GM12872 (cell line): ENCODE data around the gene ACP1.

Experiments used
- TF ChIP-seq, protein P1 (sequence below): IDR thresholded peaks from 3 replicates; pipeline ENCODE4 v1.5.1; 2011; ENCODE audit warnings: low read depth, mild to moderate bottlenecking, low read length, moderate library complexity; ENCODE audit not compliant: insufficient read depth

Gene ACP1

DNA sequence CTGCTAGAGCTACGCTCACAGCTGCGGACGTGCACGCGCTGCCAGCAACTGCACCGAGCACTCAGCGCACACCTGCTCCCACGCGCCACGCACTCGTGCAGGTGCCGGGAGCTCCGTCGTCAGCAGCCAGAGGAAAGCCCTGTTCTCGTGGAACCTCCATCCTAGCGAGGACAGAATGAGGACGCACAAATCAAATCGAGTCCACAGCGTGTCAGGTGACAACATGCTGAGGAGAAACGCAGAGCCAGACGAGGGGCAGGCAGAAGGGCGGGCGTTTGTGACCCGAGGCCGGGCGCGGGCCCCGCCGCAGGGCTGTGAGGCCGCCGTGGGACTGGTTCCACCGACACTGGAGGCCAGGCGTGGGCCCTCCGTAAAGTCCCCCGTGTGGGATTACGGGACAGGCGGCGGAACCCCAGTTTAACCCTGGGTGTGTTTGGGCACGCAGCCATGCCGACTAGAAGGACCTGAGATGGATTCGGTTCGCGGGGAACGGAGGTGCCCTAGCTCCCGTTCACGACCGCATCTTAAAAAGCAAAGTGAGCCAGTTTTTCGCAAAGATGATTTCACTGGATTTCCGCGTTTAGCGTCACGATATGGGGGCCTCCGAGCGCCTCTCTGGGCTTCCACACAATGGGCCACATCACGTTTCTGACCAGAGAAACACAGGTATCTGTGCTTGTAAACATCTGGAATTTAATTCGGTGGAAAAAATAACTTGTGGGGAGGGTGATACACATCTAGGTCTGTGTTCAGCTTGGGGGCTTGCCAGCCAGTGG is 50.0 kb downstream of the ACP1 start:
- TF ChIP-seq, protein P1, sequence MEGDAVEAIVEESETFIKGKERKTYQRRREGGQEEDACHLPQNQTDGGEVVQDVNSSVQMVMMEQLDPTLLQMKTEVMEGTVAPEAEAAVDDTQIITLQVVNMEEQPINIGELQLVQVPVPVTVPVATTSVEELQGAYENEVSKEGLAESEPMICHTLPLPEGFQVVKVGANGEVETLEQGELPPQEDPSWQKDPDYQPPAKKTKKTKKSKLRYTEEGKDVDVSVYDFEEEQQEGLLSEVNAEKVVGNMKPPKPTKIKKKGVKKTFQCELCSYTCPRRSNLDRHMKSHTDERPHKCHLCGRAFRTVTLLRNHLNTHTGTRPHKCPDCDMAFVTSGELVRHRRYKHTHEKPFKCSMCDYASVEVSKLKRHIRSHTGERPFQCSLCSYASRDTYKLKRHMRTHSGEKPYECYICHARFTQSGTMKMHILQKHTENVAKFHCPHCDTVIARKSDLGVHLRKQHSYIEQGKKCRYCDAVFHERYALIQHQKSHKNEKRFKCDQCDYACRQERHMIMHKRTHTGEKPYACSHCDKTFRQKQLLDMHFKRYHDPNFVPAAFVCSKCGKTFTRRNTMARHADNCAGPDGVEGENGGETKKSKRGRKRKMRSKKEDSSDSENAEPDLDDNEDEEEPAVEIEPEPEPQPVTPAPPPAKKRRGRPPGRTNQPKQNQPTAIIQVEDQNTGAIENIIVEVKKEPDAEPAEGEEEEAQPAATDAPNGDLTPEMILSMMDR: no peak

DNA sequence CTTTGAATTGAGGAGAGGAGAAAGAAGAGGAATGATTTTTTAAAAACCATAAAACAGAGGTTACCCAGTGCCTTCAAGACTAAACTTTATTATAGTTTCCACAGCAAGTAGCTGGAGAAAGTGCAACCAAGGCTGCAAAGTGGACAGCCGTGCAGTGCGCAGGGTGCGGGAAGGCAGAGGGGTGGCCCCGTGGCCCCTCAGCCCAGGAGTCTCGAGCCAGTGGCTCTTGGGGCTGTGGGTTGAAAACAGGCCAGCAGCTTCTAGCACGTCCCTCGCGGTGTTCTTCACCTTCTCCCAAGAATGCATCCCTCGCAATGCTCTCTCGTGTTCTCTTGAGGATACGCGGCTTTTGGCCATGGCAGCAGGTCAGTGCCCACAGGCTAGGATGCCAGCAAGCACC is 51.6 kb downstream of the ACP1 start:
- TF ChIP-seq, protein P1: no peak

DNA sequence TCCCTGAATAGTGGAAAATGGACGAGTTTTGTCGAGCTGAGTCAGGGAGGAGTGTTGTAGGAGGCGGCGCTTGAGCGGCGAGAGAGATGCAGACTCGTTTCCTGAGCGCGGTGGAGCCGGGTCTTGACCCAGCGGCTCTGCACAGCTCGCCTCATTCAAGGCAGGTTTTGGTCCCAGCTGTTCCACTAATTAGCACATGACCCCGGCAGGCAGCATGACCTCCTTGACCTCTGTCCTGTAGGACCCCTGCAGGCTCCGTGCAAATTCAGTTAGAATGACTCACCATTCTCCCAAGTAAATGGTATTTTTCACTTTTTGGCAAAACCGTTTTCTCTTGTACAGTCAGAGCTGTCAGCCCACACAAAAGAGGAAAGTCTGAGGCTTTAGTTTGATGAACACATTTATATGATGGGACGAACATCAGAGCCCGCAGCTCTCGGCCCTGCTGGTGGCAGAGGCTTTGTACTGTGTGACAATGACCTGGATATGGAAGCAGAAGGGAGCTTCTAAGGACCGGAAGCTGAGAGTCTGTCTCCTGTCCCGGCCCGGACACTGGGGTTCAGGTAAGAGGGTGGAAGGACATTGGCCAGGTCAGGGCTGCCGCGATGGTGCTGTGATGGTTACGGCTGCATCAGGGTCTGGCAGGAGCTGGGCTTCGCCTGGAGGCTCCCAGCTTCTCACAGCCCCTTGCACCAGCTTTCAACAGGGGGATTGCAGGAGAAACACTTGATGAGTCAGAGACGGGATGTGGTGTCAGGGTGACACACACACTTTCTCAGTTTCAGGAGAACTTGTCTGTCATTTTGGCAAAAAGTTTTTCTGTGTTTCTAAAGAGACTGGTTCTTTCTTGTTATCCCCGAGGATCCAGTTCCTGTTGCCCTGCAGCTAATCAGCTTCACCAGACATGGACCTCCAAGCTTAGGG is 53.0 kb downstream of the ACP1 start:
- TF ChIP-seq, protein P1: no peak

DNA sequence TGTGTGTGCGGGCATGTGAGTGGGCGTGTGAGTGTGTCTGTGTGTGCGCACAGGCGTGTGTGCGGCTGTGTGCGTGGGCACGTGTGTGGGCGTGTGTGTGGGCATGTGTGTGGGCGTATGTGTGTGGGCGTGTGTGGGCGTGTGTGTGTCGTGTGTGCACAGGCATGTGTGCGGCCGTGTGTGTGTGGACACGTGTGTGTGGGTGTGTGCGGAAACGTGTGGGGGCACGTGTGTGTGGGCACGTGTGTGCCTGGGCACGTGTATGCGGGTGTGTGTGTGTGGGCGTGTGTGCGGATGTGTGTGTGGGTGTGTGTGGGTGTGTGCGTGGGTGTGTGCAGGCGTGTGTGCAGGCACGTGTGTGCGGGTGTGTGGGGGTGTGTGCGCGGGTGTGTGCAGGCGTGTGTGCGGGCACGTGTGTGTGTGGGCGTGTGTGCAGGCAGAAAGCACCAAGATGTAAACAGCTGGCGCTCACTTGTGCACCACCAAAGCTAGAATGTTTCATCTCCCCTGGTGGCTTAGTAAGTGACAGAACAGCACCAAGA is 54.4 kb downstream of the ACP1 start:
- TF ChIP-seq, protein P1: no peak

DNA sequence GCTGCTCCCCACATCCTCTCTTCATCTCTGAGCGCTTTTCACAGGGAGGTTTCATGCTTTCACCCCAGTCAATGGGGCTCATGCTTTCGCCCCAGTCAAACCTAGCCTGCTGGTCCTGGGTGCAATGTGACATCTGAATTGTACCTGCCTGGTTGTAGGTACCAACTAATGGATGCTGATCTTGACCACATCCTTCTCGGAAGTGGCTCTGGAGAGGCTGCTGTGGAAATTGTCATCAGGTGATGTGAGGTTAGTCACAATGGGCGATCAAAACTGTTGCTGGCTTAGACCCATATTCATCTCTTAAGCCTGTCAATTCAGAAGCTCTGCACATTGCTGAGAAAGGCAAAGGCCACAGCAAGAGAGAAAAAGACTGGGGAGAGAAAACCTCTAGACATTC is 55.8 kb downstream of the ACP1 start:
- TF ChIP-seq, protein P1: no peak

DNA sequence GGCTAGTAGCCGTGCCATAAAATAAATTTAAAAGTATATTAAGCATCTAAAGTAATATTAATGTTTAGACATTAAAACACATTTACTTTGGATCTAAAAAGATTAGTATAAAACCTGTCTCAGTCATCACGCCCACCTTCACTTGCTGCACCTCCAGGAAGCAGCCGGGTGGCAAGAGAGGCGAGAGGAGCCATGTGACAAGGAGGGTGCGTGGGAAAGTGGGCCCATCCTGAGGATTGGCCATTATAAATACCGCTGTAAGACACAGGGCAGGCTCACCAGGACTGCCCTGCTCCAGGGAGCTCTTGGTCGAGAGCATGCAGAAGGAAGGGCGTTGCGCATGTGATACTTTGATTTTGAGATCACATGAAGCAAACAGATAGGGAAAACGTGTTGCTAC is 57.6 kb downstream of the ACP1 start:
- TF ChIP-seq, protein P1: no peak

DNA sequence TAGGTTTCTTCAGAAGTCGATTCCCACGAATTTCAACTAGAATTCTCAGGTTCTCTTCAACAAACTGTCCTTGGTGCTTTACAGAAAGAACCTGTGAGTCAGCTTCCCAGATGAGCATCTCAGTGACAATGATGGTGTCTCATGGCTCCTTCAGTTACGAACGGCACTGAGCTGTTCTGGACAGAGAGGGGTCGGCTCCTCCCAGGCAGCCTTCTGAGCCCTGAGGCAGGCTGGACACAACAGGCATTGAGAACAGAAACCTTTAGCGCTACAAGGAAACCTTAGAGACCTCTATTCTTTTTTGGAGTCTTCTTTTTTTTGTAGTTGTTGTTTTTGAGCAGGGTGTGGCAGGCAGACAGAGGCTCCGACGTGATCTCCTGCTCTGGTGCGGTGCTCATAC is 58.3 kb downstream of the ACP1 start:
- TF ChIP-seq, protein P1: no peak
